Measurements from ENCODE around the gene ARHGEF4. TPM values are rescaled to one million over a fixed set of nuclear protein-coding genes. Genes with fewer than 3 reads are reported as not detected.

Gene ARHGEF4
- total RNA-seq, 1 donor from 2014 or later = 4.8 TPM

DNA sequence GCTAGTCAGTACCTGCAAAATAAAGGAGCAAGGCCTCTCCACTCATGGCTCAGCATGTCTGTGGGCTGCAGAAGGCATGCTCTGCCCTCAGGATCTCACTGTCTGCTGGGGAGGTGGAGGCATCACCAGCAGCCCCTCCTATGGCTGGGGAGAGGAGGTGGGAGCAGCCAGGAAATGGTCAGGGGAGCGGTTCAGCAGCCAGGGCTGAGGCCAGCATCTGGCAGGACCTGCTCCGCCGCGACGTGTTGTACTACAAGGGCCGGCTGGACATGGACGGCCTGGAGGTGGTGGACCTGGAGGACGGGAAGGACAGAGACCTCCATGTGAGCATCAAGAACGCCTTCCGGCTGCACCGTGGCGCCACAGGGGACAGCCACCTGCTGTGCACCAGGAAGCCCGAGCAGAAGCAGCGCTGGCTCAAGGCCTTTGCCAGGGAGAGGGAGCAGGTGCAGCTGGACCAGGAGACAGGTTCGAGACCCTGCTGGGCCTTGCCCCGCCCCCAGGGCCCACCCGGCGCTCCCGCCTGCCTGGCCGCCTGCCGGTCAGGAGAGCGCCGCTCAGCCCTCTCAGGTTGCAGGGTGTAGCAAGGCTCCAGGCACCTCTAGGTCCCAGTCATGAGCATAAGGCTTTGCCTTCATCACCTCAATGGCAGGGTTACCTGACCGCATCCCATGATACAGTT, 207.5 kb downstream of the ARHGEF4 start:
- no peak overlapping the region for H3K27ac Mint-ChIP-seq (ENCODE audit: unreplicated experiment)
- DNase-seq (ENCODE audit: low read depth) = no peak
- peaks cover 8% of the 10 kb centered on the region for H3K36me3 ChIP-seq (ENCODE audit: insufficient read depth, low read length)
- H3K9me3 Mint-ChIP-seq (ENCODE audit: unreplicated experiment) = no peaks in the 10 kb centered on the region
- peaks cover 3% of the 10 kb centered on the region for H3K36me3 Mint-ChIP-seq (ENCODE audit: low read depth, unreplicated experiment)
- no peak overlapping the region for H3K4me3 ChIP-seq (ENCODE audit: insufficient read depth, low read depth, low read length)
- FAIRE-seq = no peak
- H3K4me3 Mint-ChIP-seq (ENCODE audit: unreplicated experiment) = no peak overlapping the region
- H3K27me3 ChIP-seq (ENCODE audit: insufficient read depth, low read length) = peaks cover 3% of the 10 kb centered on the region
- H3K27me3 Mint-ChIP-seq (ENCODE audit: low read depth, unreplicated experiment) = peaks cover 4% of the 10 kb centered on the region
- H3K4me1 ChIP-seq (ENCODE audit: insufficient read depth, low read length) = no peaks in the 10 kb centered on the region
- H3K4me1 Mint-ChIP-seq (ENCODE audit: low read depth, unreplicated experiment) = peaks cover 5% of the 10 kb centered on the region
- no peak overlapping the region for H3K9ac ChIP-seq (ENCODE audit: low read length)
- TF ChIP-seq, protein P1, sequence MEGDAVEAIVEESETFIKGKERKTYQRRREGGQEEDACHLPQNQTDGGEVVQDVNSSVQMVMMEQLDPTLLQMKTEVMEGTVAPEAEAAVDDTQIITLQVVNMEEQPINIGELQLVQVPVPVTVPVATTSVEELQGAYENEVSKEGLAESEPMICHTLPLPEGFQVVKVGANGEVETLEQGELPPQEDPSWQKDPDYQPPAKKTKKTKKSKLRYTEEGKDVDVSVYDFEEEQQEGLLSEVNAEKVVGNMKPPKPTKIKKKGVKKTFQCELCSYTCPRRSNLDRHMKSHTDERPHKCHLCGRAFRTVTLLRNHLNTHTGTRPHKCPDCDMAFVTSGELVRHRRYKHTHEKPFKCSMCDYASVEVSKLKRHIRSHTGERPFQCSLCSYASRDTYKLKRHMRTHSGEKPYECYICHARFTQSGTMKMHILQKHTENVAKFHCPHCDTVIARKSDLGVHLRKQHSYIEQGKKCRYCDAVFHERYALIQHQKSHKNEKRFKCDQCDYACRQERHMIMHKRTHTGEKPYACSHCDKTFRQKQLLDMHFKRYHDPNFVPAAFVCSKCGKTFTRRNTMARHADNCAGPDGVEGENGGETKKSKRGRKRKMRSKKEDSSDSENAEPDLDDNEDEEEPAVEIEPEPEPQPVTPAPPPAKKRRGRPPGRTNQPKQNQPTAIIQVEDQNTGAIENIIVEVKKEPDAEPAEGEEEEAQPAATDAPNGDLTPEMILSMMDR (IDR thresholded peaks at IDR 0.05; ENCODE audit: insufficient read depth, low read depth, low read length) = no peak
- TF ChIP-seq EZH2 (IDR thresholded peaks at IDR 0.05; ENCODE audit: insufficient read depth, low read length) = no peak
- H2AFZ ChIP-seq (ENCODE audit: low read depth, low read length) = no peak overlapping the region
- no peak overlapping the region for H3K27ac ChIP-seq (ENCODE audit: low read depth, low read length)
- no peak overlapping the region for H3K4me2 ChIP-seq (ENCODE audit: low read length)
- peaks cover 1% of the 10 kb centered on the region for H3K79me2 ChIP-seq (ENCODE audit: insufficient read depth, low read length)
- H4K20me1 ChIP-seq (ENCODE audit: insufficient read depth, low read length) = peaks cover 44% of the 10 kb centered on the region
- no peaks in the 10 kb centered on the region for H3K9me3 ChIP-seq (ENCODE audit: insufficient read depth, low read depth, low read length)

DNA sequence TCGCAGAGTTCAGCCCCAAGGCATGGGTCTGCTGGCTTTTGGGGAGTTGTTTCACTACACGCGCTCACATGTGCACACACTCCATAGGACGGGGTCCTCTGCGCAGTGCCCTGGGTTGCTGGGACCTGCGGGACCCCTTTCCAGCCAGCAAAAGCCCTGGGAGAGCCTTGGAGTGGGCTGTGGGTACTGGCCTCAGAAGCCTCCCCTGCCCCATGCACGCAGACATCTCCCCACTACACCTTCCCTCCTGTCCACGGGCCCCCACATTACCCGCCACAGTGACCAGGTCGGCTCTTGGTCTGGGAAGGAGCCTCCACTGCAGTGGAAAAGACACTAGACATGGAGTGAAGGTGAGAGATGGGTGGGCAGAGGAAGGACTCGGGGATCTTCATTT, 208.0 kb downstream of the ARHGEF4 start:
- FAIRE-seq (no peak), DNase-seq (ENCODE audit: low read depth) (no peak)
- H3K4me1 Mint-ChIP-seq (ENCODE audit: low read depth, unreplicated experiment) = peaks cover 5% of the 10 kb centered on the region
- no peak overlapping the region for H3K27ac ChIP-seq (ENCODE audit: low read depth, low read length)
- no peak overlapping the region for H3K4me3 Mint-ChIP-seq (ENCODE audit: unreplicated experiment)
- no peak overlapping the region for H3K4me2 ChIP-seq (ENCODE audit: low read length)
- H2AFZ ChIP-seq (ENCODE audit: low read depth, low read length) = no peak overlapping the region
- no peaks in the 10 kb centered on the region for H3K4me1 ChIP-seq (ENCODE audit: insufficient read depth, low read length)
- no peak overlapping the region for H3K27ac Mint-ChIP-seq (ENCODE audit: unreplicated experiment)
- peaks cover 45% of the 10 kb centered on the region for H4K20me1 ChIP-seq (ENCODE audit: insufficient read depth, low read length)
- TF ChIP-seq EZH2 (IDR thresholded peaks at IDR 0.05; ENCODE audit: insufficient read depth, low read length) = no peak
- TF ChIP-seq, protein P1 (IDR thresholded peaks at IDR 0.05; ENCODE audit: insufficient read depth, low read depth, low read length) = no peak
- H3K27me3 Mint-ChIP-seq (ENCODE audit: low read depth, unreplicated experiment) = peaks cover 4% of the 10 kb centered on the region
- H3K27me3 ChIP-seq (ENCODE audit: insufficient read depth, low read length) = peaks cover 3% of the 10 kb centered on the region
- H3K79me2 ChIP-seq (ENCODE audit: insufficient read depth, low read length) = peaks cover 6% of the 10 kb centered on the region
- H3K4me3 ChIP-seq (ENCODE audit: insufficient read depth, low read depth, low read length) = no peak overlapping the region
- H3K36me3 ChIP-seq (ENCODE audit: insufficient read depth, low read length) = peaks cover 13% of the 10 kb centered on the region
- H3K36me3 Mint-ChIP-seq (ENCODE audit: low read depth, unreplicated experiment) = peaks cover 3% of the 10 kb centered on the region
- H3K9ac ChIP-seq (ENCODE audit: low read length) = no peak overlapping the region
- no peaks in the 10 kb centered on the region for H3K9me3 ChIP-seq (ENCODE audit: insufficient read depth, low read depth, low read length)
- no peaks in the 10 kb centered on the region for H3K9me3 Mint-ChIP-seq (ENCODE audit: unreplicated experiment)

Data from astrocyte (in vitro differentiated cells and primary cell).